Measurements from ENCODE around the gene HS3ST6. TPM values are rescaled to one million over a fixed set of nuclear protein-coding genes. Genes with fewer than 3 reads are reported as not detected.

HS3ST6 gene
- total and polyA plus RNA-seq, 4 donors: 0.40 to 5.9 (median 1.4) TPM

DNA sequence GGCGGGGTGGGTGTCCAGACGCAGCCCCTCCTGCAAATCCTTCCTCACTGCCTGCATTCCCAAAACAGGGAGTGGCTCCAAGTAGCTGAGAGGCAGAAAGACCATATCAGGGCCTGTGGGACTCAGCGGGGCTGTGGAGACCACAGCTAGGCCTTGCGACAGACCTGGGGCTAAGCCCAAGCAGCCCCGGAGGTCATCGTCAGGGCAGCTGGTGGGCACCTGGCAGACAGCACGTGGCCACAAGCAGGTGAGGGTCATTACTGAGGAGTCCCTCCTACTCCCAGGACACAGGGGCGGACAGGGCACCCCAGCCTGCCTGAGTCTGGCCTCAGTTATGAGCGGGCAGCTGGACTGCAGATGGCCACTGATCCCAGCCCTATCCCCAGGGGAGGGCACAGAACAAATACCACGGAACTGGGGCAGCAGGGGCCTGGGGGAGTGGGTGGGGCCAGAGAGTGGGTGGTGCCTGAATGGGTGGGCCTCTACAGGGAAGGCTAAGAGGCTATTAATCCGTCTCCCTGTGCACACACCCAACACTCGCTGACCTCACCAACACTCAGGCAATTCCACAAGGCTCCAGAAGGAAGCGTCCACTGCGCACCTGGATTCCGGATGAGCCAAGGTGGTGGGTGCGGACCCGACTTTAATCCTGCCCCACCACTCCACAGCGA, 8.5 kb downstream of the HS3ST6 start:
- Histone ChIP-seq H3K9me3 (ENCODE audit: control insufficient read depth in 4 of 4, insufficient read depth in 3 of 4, low read length in 3 of 4) (no peaks in the 10 kb centered on the region), H3K4me1 (ENCODE audit: control insufficient read depth in 5 of 5, insufficient read depth in 5 of 5, low read length in 5 of 5) (peaks cover 0 to 6% (median 0%) of the 10 kb centered on the region in 5 donors), H3K4me3 (no peak overlapping the region), H3K9ac (ENCODE audit: insufficient read depth in 1 of 2, low read length in 2 of 2) (no peak overlapping the region), H3K36me3 (ENCODE audit: control insufficient read depth in 4 of 4, insufficient read depth in 4 of 4, low read length in 4 of 4) (no peaks in the 10 kb centered on the region), H3K27ac (ENCODE audit: low read depth in 1 of 2, low read length in 1 of 2) (no peak overlapping the region), H3K27me3 (ENCODE audit: control insufficient read depth in 3 of 3, insufficient read depth in 3 of 3, low read length in 2 of 3) (peaks cover 0 to 7% (median 1%) of the 10 kb centered on the region in 3 donors)
- ATAC-seq (ENCODE audit: insufficient read depth, low FRiP score) (no peak), DNase-seq (no peak)
- 64 to 78% methylated on average over 17 to 18 of the region's 18 CpGs for WGBS, 2 donors
- TF ChIP-seq, protein P1, sequence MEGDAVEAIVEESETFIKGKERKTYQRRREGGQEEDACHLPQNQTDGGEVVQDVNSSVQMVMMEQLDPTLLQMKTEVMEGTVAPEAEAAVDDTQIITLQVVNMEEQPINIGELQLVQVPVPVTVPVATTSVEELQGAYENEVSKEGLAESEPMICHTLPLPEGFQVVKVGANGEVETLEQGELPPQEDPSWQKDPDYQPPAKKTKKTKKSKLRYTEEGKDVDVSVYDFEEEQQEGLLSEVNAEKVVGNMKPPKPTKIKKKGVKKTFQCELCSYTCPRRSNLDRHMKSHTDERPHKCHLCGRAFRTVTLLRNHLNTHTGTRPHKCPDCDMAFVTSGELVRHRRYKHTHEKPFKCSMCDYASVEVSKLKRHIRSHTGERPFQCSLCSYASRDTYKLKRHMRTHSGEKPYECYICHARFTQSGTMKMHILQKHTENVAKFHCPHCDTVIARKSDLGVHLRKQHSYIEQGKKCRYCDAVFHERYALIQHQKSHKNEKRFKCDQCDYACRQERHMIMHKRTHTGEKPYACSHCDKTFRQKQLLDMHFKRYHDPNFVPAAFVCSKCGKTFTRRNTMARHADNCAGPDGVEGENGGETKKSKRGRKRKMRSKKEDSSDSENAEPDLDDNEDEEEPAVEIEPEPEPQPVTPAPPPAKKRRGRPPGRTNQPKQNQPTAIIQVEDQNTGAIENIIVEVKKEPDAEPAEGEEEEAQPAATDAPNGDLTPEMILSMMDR (IDR thresholded peaks at IDR 0.05; ENCODE audit: control extremely low read depth, extremely low read depth): no peak

DNA sequence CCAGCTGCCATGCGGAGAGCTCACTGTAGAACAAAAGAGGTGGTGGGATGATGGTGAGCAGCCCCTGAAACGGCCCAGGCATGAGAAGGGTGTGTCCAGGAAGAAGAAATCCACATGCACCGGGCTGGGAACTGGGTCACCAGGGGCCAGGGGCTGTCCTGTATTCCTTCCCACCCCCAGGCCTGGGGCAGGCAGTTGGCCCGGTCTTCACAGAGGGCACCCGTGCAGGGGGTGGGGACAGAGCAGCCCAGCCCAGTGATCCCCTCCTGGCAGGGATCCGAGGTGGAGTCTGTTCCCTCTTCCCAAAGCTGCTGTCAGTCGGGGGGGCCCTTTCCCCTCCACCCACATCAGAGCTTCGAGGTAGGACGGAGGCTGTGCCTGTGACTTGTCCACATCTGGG, 9.2 kb downstream of the HS3ST6 start:
- Histone ChIP-seq H3K9ac (ENCODE audit: insufficient read depth in 1 of 2, low read length in 2 of 2) (no peak overlapping the region), H3K36me3 (ENCODE audit: control insufficient read depth in 4 of 4, insufficient read depth in 4 of 4, low read length in 4 of 4) (no peaks in the 10 kb centered on the region), H3K9me3 (ENCODE audit: control insufficient read depth in 4 of 4, insufficient read depth in 3 of 4, low read length in 3 of 4) (no peaks in the 10 kb centered on the region), H3K4me3 (no peak overlapping the region), H3K27me3 (ENCODE audit: control insufficient read depth in 3 of 3, insufficient read depth in 3 of 3, low read length in 2 of 3) (peaks cover 0 to 9% (median 0%) of the 10 kb centered on the region in 3 donors), H3K27ac (ENCODE audit: low read depth in 1 of 2, low read length in 1 of 2) (no peak overlapping the region), H3K4me1 (ENCODE audit: control insufficient read depth in 5 of 5, insufficient read depth in 5 of 5, low read length in 5 of 5) (peaks cover 0 to 6% (median 0%) of the 10 kb centered on the region in 5 donors)
- TF ChIP-seq, protein P1 (IDR thresholded peaks at IDR 0.05; ENCODE audit: control extremely low read depth, extremely low read depth): no peak
- ATAC-seq (ENCODE audit: insufficient read depth, low FRiP score) (no peak), DNase-seq (no peak)
- 66 to 71% methylated on average over 9 of the region's 9 CpGs for WGBS, 2 donors

DNA sequence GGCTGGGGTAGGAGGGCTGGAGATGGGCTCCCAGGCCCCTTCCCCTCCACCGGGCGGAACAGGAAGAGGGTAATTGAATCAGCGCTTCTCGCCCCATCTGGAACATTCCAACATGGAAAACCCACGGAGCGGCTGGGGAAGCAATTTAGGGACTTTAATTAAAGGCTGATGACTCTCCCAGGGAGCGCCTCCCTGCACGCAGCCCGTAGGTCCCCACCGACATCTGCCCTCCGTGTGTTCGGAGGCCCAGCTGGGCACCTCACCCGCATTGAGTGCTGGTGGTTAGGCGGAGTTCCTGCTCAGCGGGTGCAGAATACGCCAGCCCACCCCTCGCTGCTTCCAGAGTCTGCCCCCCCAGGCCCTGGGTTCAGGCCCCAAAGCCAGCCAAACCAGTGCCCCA, 10.0 kb downstream of the HS3ST6 start:
- 51 to 63% methylated on average over 15 to 17 of the region's 17 CpGs for WGBS, 2 donors
- TF ChIP-seq, protein P1 (IDR thresholded peaks at IDR 0.05; ENCODE audit: control extremely low read depth, extremely low read depth): no peak
- peaks cover 0 to under 1% (median 0%) of the 10 kb centered on the region in 4 donors for H3K9me3 ChIP-seq (ENCODE audit: control insufficient read depth in 4 of 4, insufficient read depth in 3 of 4, low read length in 3 of 4)
- no peak overlapping the region for H3K4me3 ChIP-seq
- peaks cover 0 to 7% (median 0%) of the 10 kb centered on the region in 3 donors for H3K27me3 ChIP-seq (ENCODE audit: control insufficient read depth in 3 of 3, insufficient read depth in 3 of 3, low read length in 2 of 3)
- ATAC-seq (ENCODE audit: insufficient read depth, low FRiP score) (no peak), DNase-seq (no peak)
- no peak overlapping the region for H3K9ac ChIP-seq (ENCODE audit: insufficient read depth in 1 of 2, low read length in 2 of 2)
- no peak overlapping the region for H3K27ac ChIP-seq (ENCODE audit: low read depth in 1 of 2, low read length in 1 of 2)
- peaks cover 0 to 3% (median 0%) of the 10 kb centered on the region in 5 donors for H3K4me1 ChIP-seq (ENCODE audit: control insufficient read depth in 5 of 5, insufficient read depth in 5 of 5, low read length in 5 of 5)
- no peaks in the 10 kb centered on the region for H3K36me3 ChIP-seq (ENCODE audit: control insufficient read depth in 4 of 4, insufficient read depth in 4 of 4, low read length in 4 of 4)

Data from lung (tissue), 12 donors.